Fibroblast of skin of right biceps (primary cell): ENCODE measurements around the gene DNAJB8.

Source experiments
- DNase-seq: peaks from one replicate; pipeline ENCODE4 v3.0.0-alpha.2; 2013

The DNAJB8 gene

DNA sequence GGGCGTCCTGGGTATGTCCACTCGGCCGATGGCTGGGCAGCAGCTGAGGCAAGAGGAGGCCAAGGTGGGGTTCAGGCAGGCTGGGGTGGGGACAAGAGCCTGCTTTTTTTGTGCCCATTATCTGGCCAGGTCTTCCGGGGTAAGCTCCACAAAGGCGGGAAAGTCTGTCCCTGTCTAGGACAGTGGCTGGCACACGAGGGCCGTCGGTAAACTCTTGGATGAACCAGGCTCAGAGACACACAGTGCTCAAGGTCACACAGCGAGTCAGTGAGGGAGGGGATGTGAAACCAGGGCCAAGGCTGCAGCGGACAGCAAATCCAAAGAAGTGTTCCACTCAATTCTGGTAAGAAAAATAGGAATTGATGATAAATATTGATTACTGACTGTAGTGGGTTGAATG is 2.9 kb downstream of the DNAJB8 start:
- DNase-seq: no peak

DNA sequence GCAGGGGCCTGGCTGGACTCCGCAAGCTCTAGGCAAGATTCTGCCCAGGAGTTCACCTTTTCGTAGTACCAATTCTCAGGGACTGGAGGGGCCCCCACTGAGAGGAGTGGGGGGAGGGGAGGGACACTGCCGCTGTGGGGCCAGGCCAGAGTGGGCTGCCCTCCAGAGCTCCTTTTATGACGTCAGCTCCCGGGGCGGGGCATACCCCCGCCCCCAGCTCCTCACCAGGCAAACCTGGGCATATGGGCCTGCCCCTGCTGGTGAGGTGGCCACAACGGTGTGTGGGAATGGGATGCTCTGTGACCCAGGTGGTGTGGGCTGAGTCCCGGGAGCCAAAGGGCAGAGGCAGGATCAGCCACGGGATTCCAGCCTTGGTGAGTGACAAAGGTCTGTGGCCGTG is 3.3 kb downstream of the DNAJB8 start:
- no peak for DNase-seq

DNA sequence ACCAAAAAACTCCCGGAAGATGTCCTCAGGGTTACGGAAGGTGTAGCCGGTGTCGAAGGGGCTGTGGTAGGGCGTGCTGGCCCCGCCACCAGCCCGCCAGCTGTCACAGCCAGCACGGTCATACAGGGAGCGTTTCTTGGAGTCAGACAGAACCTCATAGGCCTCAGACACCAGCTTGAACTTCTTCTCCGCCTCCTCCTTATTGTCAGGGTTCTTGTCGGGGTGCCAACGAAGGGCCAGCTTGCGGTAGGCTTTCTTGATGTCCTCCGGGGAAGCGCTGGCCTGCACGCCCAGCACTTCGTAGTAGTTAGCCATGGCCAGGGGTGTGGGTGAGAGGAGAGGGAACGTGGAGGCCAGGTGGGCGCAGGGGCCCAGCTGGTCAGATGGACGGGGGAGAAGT is 3.8 kb downstream of the DNAJB8 start:
- no peak for DNase-seq

DNA sequence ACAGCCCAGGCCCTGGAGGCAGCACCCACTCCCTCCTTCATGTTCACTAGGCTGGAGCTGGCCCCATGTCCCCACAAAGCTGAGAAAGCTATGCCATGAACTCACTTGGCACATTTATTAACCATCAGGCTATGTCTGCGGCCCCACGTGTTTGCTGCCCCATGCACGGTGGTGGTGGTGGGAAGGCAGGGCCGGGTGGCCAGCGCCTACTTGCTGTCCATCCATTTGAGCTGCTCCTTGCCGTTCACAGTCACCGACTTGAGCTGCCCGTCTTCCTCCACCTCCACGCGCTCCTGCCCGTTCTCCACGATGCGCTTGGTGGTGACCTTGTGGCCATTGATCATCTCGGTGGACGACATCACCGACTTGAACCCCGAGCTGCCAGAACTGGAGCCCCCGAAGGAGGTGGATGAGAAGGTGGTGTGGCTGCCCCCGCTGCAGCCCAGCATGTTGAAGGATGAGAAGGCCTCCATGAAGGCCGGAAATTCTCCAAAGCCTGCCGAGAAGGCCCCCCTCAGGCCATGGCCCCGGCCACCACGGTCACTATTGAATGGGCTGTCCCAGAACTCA is 4.3 kb downstream of the DNAJB8 start:
- no peak for DNase-seq

DNA sequence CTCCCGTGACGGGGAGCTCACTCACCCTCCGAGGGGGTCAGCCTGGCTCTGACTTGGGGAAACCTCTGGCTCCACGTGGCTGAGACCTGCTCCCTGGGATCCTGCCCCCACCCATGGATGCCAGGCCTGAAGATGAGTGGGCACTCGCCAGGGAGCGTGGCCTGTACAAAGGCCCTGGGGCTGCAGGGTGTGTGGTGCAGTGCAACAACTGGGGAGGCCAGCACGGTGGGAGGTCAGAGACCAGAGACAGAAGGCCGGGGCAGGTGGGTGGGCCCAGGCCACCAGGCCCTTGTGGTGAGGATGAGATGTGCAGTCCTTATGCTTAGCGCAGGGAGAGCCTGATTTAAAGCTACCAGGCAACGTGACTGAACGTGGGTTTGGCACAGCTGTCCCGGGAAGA is 5.0 kb downstream of the DNAJB8 start:
- no peak for DNase-seq

DNA sequence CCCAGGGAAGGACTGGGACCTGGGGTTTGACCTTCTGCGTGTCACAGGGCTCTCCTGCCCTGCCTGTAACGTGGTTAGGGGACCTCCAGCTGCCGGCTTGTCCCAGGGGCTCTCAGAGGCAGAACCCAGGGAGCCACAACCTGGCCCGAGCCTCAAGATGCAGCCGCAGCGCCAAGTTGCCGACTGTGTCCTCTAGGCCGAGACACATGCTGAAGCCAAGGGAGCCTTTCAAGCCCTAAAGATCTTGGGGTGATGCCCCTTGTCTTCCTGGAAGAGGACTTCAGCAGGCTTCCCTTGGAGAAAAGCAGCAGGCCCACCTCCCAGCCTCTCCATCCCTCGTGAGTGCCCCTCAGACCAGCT is 7.2 kb downstream of the DNAJB8 start:
- no peak for DNase-seq

DNA sequence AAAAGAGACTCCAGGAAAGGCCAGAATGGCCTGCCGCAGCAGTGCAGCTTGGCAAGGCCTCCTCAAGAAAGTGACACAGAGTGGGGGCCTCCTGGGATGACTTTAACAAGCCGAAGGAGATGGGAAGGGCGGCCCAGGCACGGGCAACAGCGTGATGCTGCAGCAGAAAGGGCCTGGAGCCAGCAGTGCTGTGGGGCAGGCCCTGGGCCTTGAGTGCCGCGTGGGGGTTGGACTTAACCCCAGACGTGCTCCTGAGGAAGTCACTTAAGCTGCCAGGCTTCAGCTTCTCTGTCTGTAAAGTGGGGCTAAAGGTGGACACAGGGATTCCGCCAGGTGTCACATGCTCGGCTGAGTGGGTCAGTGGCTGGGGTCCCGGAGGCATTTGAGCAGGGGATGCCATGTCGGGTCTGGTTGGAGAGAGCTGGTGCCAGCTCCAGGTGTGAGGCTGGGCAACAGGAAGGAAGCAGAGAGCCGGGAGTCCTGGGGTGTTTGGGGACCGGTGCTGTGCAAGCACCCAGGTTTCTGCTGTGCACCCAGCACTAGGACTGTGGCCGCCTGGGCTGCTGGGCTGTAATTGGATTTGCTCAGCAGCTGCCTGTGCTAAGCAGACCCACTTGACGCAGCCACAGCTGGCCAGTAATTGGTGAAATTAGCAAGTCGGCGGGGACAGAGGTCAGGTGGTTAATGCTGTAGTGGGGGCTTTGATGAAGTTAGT is 7.8 kb downstream of the DNAJB8 start:
- no peak for DNase-seq

DNA sequence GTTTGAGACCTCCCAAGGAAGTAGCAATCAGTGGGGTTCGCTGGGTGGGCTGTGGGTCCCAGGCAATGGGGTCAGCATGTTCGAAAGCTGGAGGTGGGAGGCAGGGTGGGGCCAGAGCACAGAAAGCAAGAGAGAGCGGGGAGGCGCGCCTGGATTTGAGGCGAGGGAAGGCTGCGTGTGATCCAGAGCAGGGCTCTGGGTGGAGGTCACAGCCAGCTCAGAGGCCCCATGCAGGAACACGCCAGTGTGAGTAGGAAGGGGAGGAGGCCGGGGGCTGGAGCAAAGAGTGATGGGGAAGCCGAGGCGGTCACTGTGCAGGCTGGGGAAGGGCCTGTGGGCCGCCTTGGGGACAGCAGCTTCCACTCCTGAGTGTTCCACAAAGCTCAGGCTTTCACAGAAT is 8.8 kb downstream of the DNAJB8 start:
- DNase-seq: no peak

DNA sequence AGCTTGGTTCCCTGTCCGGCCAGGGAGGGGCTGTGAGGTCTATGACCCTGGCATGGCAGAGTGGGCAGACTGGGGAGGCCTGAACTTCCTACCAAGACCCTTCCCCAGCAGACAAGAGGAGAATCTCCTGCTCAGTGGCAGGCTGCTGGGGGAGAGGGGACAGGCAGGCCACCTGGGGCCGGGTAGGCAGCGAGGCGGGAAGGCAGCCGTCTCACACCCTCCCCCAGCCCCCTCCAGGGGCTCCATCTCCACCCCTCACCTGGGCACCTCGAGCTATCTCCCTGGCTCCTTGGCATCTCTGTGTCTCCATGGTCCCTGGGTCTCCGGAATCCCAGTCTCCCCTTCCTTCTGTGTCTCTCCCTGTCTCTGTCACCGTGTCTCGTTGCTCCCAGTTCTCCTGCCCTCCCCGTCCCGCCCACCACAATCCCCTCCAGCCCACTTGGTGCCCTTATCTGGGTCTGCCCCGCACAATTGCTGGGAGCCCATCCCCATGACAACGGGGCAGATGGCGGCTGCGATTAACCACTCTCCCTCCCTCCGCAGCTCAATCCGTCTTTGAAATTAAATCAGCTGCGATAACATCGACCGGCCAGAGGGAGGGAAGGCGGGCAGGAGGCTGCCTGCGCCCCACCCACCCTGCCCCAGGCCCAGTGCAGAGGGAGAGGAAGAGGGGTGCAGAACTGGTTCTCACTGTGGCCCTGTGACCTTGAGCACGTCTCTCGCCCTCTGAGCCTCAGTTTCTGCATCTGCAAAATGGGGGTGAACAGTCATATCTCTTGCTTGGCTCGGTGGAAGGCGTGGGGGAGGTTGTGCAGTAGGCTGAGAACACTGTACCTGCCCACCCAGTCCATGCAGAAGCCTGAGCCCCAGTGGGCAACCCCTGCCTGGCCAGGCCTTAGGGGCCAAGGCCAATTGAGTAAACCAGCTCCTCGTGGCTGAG is 9.6 kb downstream of the DNAJB8 start:
- no peak for DNase-seq

DNA sequence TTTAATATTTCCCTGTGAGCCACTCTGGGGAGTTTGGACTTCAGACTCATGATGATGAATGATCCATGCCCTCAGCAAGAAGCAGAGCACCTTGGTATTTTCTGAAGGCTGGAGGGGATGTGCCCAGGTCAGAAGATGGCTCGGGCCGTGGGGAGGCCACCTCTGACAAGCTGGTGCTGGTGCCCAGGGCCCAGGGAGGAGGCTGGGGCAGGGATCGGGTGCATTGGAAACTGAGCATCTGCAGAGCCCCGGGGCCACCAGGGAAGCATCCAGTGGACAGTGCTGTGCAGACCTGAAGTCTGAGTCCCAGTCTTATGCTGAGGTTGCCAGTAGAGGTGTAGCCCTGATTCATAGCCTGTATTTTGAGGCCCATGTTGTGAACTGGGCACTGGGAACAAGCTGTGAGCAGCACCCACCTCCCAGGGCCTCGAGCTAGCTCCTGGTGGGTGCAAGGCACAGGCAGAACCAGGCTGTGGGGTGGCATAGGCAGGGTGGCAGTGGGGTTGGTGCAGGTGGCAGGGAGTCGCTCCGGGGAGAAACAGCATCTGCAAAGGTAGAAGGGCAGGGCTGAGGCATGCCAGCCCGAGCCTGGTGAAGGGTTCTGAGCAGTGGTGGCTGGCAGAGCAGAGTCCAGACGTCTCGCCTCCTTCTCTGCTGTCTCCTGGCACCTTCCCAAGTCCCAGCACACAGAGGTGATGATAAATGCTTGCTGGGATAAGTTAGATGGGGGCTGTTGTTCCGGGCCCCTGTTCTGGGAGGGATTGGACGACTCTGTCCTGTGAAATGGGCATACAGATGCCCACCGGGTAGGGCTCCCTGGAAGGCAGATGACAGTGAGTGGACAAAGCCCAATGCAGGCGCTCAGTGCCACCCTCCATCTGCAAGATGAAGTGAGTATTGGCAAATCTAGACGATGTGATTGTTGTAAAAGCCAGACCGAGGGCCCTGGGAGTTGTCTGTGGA is 10.6 kb downstream of the DNAJB8 start:
- no peak for DNase-seq

DNA sequence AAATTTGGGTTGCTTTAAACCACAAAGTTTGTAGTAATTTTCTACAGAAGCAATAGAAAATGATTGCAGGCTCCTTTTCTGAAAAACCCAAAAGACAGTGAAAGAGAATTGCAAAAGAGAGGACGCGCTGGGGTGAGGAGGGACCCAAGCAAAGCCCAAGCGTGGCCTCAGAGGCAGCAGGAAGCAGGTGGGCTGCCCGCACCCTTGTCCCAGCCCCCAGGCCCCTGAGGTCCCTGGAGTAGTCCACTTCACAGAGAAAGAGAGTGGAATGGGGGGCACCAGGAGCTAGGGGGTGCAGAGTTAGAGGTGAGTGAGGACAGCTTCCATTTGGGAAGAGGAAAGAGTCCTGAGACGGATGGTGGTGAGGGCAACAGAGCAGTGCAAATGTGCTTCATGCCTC is 11.6 kb downstream of the DNAJB8 start:
- no peak for DNase-seq

DNA sequence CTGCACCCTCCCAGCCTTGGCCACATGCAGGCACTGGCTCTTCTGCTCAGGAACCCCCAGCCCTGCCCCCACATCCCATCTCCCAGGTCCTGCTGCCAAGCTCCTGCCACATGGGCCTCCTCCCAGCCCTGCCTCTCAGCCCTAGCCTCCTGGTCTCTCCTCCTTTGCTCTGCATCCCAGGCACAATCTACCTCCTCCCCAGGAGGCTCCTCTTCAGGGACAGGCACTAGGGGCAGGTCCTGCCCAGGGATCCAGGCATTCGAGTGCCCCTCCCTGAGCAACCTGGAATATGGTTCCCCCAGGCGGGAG is 12.4 kb downstream of the DNAJB8 start:
- DNase-seq: no peak

DNA sequence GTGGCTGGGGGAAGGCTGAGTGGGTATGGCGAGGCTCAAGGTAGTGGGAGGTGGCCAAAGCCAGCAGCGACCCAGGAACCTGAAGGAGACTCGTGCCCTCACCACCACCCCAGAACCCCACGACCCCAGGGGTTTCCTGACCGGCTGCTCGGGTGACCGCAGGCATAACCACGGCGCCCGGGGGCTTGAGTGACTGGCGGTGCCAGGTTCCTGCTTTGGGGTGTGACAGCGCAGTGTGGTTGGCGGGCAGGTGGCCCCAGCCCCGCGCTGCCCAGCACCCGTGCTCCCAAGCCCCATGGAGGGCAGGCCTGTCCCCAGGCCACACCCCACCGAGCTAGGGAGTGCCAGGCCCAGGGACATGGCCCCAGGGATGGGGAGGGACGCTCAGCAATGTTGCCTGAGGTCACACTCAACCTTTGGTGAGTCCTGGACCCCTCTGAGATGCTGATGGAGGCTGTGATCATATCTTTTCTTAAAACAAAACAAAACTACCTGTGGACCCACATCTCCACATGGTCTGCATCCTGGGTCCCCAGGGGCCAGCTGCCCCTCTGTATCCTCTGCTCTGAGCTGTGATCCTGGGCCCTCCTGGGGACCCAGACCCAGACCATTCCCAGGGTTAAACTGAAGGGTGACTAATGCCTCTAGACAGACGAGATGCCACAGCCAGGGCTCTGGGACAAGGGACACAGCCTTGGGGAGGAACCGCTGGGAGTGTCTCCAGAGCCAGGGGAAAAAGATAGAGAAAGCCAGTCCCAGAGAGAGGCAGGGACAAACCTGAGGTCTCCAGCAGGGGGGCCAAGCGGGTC is 13.0 kb downstream of the DNAJB8 start:
- DNase-seq: no peak

DNA sequence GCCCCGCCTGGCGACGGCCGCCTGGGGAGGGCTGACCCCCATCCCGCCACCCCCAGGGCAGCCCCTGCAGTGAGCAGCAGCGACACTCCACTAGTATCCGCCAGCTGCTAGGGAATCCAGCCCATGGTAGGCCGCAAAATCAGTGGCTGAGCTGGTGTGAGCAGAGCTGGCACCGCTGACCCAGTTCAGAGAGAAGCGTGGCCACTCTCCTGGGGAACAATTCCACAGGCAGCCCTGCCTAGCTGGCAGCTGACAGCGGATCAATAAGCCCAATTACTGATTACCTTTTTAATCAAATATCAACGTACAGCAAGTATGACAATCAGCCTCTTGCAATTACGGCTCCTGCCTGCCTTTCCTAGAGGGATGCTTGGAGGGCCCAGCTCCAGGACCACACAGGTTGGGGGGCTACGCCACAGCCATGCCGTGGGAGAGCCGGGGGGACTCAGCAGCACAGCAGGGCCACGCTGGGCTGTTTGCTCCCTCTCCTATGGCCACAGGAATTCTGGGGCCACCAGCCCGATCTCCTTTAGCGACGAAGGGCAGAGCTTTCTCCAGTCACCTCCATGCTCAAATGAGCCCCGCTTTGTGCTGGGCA is 13.9 kb downstream of the DNAJB8 start:
- no peak for DNase-seq

DNA sequence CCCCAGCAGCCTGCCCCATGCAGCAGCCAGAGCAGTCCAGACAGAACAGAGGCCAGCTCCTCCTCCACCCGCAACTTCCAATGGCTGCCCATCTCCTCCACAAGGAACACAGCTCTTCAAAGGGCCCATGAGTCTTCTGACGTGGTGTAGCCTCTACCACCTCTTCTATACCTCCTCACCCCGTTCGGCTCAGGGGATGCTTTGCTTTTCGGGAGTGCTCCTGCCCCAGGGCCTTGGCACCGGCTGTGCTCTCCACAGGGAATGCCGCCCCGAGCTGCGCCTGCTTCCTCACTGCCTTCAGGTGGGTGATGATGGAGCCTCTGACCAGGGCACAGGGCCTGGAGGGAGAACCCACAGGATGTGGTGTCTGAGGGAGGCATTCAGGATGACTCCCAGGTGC is 14.6 kb downstream of the DNAJB8 start:
- no peak for DNase-seq

DNA sequence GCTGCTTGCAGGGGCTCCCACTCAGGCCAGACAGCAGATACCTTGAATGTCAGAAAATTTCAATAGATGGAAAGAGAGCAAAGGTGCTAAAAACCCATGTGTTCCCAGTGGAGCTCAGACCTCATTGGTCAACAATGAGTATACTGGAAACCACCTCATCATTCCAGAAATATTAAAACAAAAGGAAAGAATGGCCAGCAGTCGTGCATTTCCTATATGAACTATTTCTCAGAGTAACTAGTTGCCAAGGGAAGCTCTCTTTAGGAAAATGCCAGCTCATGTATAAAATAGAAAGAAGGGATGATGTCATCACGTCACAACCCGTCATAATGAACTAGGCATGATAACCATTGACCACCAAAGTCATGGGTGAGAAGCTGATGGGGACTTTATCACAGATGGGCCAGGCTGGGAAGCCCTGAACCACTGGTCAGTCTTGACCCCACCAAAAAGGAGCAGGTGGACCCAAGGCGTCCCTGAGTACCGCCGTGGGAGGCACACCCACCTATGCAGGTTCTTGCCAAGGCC is 17.5 kb downstream of the DNAJB8 start:
- DNase-seq: no peak

DNA sequence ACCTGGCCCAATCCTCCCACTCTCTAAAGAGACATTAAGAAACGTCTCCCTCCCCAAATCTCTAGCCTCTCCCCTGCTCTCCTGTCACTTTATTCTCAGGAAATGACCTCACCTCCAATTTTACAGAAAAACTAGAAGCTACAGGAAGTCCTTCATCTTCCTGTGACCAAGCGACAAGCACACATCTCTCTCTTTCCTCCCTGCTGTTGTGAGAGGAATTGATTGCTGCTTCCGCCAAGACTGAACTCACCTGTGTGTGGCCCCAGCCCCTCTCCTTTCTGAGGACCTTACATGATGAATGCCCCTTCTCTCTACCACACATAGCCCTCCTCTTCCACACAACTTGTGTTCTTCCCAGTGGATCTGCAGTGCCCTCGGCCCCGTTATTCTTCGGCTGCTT is 18.2 kb downstream of the DNAJB8 start:
- no peak for DNase-seq

DNA sequence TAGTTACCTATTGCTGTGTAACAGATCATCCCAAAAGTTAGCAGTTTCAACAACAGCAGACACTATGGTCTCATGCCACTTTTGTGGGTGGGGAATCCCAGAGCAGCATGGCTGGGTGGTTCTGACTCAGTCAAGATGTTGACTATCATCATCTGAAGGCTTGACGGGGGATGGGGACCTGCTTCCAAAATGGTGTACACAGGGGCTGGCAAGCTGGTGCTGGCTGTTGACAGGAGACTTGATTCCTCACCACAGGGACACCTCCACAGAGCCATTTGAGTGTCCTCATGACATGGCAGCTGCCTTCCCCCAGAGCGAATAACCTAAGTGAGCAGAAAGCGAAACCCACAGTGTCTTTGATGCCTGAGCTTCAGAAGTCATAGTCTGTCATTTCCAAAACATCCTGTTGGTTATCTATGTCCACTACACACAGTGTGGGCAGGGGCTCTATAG is 19.1 kb downstream of the DNAJB8 start:
- DNase-seq: no peak

DNA sequence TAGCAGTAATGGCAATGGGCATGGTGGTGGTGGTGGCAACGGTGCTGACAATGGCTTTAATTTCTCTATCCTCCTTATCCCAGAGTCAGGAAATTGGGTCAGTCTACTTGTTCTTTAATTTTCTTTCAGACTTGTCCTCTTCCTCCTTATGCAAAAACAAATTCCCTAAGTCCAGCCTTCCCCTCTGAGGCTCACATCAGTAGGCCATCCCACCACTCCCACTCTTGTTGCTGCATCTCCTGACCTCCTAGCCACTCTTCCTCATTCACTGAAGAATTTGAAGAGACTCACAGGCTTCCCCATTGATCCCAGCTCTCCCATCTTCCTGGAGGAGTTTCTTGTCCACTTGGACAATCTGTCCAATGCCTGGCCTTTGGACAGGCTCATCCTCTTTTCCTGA is 19.9 kb downstream of the DNAJB8 start:
- no peak for DNase-seq

DNA sequence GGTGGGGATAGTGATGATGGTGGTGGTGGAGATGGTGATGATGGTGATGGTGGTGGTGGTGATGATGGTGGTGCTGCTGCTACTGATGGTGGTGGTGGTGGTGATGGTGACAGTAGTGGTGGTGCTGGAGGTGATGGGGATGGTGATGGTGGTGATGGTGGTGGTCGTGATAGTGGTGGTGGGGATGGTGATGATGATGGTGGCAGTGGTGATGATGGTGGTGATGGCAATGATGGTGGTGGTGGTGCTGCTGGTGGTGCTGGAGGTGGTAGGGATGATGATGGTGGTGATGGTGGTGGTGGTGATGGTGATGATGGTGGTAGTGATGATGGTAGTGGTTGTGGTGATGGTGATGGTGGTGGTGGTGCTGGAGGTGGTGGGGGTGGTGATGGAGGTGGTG is 21.3 kb downstream of the DNAJB8 start:
- DNase-seq: no peak

DNA sequence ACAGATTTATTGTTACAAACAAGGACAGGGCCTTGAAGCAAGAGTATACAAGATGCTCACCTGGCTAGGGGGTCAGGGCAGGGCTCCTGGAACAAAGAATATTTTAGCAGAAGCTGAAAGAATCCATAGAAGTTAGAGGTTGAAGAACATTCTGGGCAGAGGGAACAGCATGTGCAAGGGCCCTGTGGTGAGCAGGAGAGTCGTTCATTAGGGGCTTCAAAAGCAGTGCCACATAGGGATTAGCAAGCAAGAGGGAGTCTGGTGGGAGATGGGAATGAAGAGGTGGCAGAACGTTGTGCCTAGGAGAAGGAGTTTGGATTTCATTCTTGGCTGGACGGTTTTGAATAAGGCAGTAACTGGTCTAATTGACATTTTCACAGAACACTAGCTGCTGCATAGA is 22.9 kb downstream of the DNAJB8 start:
- no peak for DNase-seq

DNA sequence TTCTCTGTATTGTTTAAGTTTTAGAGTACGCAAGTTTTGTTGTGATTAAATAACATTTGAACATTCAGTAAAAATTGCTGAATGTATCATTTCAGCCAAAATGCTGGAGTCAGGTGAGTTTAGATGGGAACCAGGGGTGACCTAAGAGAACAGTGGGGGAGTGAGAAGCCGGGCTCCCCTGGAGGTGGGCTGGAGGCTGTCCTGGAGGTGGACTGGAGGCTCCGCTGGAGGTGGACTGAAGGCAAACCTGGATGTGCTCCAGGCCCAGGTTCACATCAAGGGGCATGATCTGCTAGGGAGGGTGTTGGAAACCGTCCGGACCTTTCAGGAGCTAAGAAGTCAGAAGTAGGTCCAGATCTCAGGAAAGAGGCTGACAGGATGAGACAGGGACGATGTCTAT is 23.7 kb downstream of the DNAJB8 start:
- DNase-seq: no peak
